ENCODE results near the gene MATK. TPM values are rescaled to one million over a fixed set of nuclear protein-coding genes. Genes with fewer than 3 reads are reported as not detected.

The MATK gene
- total and polyA plus RNA-seq, 10 of the 15 experiments (the other 5 are each of a cell fraction or from before 2014, with no cell fraction given): 0.24 to 2.2 (median 1.1) TPM; not detected in 2

- no peak for FAIRE-seq
- 94% methylated on average over 24 of the region's 25 CpGs for WGBS (ENCODE audit: insufficient coverage, insufficient replicate concordance, low lambda C conversion rate, missing lambda C conversion rate)
- Histone ChIP-seq H3K4me3 (no peak overlapping the region), H3K27me3 (replicated peaks in 1 of 2; ENCODE audit: control insufficient read depth in 2 of 2, insufficient read depth in 2 of 2, low read length in 1 of 2) (no peaks in the 10 kb centered on the region), H3K4me1 (ENCODE audit: control insufficient read depth, insufficient read depth, low read length) (peaks cover 3% of the 10 kb centered on the region; the same call in 1 of the 2 replicates), H3K9me3 (replicated peaks; ENCODE audit: control insufficient read depth, insufficient read depth, low read length) (no peaks in the 10 kb centered on the region), H3K27ac (ENCODE audit: control insufficient read depth, insufficient read depth) (no peak overlapping the region), H2AFZ (ENCODE audit: control insufficient read depth, low read depth, low read length) (no peak overlapping the region), H3K4me2 (ENCODE audit: control insufficient read depth, insufficient read depth) (no peak overlapping the region), H3K79me2 (ENCODE audit: control insufficient read depth, insufficient read depth, low read length) (peaks cover 4% of the 10 kb centered on the region), H4K20me1 (ENCODE audit: control insufficient read depth, insufficient read depth) (no peaks in the 10 kb centered on the region), H3K36me3 (ENCODE audit: control insufficient read depth in 2 of 2, insufficient read depth in 2 of 2, low read length in 1 of 2) (peaks cover 0 to 18% of the 10 kb centered on the region in 2 experiments; a peak in 2 of 4 replicates), H3K9ac (ENCODE audit: control insufficient read depth, insufficient read depth, low read length) (no peak overlapping the region)
- ChIA-PET SMC1A (ENCODE audit: uncharacterized antibody, unreplicated experiment) (no interaction called here), CTCF (interaction anchor here (1.3 kb wide), 1 partner anchor 54 kb away, joined by 3 read pairs; no protein-coding TSS in a partner anchor), RAD21 (ENCODE audit: unreplicated experiment) (no interaction called here), POLR2A (no interaction called here)
- in situ Hi-C loops (cut with MboI): no loop called here
- no TSS peak for BruUV-seq (replicated peaks)
- ATAC-seq: no peak
- DNase-seq (ENCODE audit: low read depth, low spot score): no peak
- intact Hi-C loops (cut with micrococcal nuclease; ENCODE audit: unreplicated experiment): no loop called here
- TF ChIP-seq NFYB (IDR thresholded peaks at IDR 0.05; ENCODE audit: insufficient read depth, low read depth, low read length) (no peak), ZBTB33 (IDR thresholded peaks at IDR 0.05) (no peak), GABPA (IDR thresholded peaks at IDR 0.05; ENCODE audit: low read depth) (no peak), PAX5 (IDR thresholded peaks at IDR 0.05; ENCODE audit: borderline replicate concordance, low read depth, low read length) (no peak), YBX1 (IDR thresholded peaks at IDR 0.05) (no peak), SPI1 (IDR thresholded peaks at IDR 0.05; ENCODE audit: borderline replicate concordance, insufficient read depth, low read depth, low read length) (no peak), HDAC2 (IDR thresholded peaks at IDR 0.05) (no peak), SUPT20H (IDR thresholded peaks at IDR 0.05; ENCODE audit: borderline replicate concordance, control insufficient read depth, low read depth, low read length) (no peak), MEF2B (IDR thresholded peaks at IDR 0.05; ENCODE audit: partially characterized antibody, poor library complexity, severe bottlenecking) (no peak), CREB1 (IDR thresholded peaks at IDR 0.05; ENCODE audit: low read depth) (no peak), SMARCA5 (IDR thresholded peaks at IDR 0.05) (no peak), PRDM15 (CRISPR knock-in tag; IDR thresholded peaks at IDR 0.05) (no peak), ZNF274 (IDR thresholded peaks at IDR 0.05; ENCODE audit: insufficient read depth, insufficient read length) (no peak), E2F8 (IDR thresholded peaks at IDR 0.05; ENCODE audit: low read depth, partially characterized antibody) (no peak)
These were observed 18.0 kb downstream of the MATK start for GRCh38 chr19:3768015-3768747.

Measured in GM12878 (cell line).